G401.6 (cell line): ENCODE results near the gene SLC22A5.

Experiments used
- FAIRE-seq: peaks from 2 replicates; lab custom pipeline; 2012; peaks lifted over from hg19 to GRCh38; lab: Jason Lieb, UNC

The SLC22A5 gene

DNA sequence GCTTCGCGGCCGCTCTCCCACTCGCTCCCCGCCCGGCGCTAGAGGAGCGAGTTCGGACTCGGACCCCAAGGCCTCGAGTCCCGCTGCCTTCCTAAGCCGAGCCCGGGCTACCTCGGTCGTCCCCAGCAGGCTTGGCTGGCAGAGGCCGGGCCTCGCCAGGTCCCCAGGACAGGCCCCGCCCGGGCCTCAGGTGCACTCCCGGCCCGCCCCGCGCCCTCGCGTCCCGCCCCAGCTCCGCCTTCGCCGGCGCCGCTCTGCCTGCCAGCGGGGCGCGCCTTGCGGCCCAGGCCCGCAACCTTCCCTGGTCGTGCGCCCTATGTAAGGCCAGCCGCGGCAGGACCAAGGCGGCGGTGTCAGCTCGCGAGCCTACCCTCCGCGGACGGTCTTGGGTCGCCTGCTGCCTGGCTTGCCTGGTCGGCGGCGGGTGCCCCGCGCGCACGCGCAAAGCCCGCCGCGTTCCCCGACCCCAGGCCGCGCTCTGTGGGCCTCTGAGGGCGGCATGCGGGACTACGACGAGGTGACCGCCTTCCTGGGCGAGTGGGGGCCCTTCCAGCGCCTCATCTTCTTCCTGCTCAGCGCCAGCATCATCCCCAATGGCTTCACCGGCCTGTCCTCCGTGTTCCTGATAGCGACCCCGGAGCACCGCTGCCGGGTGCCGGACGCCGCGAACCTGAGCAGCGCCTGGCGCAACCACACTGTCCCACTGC is at the start of gene SLC22A5:
Gene SLC22A5, plus strand, starts transcription at position 237 of the 707 bp plus-strand sequence. Its CDS starts 263 bp downstream, at position 500.
- no peak for FAIRE-seq

- no peak for FAIRE-seq
Observed at GRCh38 chr5:132319975-132320374, 49.5 kb upstream of the SLC22A5 start.

GRCh38 chr5:132321109-132321721 is 48.3 kb upstream of the SLC22A5 start:
- no peak for FAIRE-seq

GRCh38 chr5:132322266-132322665 is 47.2 kb upstream of the SLC22A5 start:
- no peak for FAIRE-seq

- FAIRE-seq, result no peak
Observed at GRCh38 chr5:132323202-132323601, 46.3 kb upstream of the SLC22A5 start.

DNA sequence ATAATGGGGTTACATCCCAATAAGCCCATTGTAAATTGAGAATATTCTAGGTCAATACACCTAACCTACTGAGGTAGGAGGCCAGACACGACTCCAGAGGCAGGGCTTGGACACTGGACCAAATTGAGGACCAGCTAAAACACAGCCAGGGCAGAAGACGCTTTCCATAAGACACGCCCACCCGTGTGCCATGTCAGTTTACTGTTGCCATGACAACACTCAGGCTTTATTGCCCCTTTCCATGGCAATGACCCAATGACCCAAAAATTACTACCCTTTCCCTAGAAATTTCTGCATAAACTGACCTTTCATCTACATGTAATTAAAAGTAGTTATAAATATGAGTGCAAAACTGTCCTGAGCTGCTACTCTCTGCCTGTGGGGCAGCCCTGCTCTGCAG is 43.8 kb upstream of the SLC22A5 start:
- no peak for FAIRE-seq

DNA sequence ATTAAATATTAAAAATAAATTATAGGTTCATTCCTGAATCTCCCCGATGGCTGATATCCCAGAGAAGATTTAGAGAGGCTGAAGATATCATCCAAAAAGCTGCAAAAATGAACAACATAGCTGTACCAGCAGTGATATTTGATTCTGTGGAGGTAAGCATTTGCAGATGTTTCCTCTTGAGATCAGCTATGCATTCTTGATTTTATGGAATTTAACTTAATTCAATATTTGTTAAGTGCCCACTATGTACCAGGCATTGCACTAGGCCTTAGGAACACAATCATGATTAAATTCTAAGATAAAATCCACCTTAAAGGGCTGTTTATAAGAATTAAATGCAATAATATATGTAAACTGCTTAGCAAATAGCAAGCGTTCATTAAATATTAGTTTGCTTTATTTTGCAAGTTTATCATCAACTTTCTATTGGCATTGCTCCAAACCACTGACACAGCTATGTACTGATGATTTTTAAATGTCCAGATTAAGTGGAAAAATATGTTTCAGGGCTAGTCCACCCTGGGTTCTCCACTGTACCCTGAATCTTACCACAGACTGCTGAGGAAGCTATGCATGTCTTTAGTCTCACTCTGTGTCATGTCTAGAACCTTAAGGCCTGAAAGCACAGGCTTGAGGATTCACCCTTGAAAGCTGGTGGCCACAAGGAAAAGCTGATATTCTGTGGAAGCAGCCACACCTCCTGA is 42.1 kb upstream of the SLC22A5 start:
- FAIRE-seq, result no peak

- FAIRE-seq, result no peak
Observed at GRCh38 chr5:132334812-132335211, 34.7 kb upstream of the SLC22A5 start.

DNA sequence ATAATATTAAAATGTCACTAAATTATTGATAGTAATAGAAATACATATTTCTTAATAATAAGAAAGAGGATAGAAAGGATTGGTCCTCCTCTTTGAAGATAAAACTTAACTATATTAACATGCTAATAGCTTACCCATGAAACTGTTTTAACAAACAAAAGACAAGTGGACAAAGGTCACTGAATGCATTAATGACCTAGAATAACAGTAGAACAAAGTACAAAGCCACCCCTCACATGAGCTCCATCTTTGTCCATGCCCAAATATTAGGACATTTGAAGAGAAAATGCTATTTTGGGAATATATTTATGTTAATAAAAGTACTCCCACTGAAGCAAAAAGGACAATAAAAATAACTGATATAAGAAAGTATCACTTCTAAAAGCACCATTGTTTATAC is 34.1 kb upstream of the SLC22A5 start:
- FAIRE-seq, result no peak

DNA sequence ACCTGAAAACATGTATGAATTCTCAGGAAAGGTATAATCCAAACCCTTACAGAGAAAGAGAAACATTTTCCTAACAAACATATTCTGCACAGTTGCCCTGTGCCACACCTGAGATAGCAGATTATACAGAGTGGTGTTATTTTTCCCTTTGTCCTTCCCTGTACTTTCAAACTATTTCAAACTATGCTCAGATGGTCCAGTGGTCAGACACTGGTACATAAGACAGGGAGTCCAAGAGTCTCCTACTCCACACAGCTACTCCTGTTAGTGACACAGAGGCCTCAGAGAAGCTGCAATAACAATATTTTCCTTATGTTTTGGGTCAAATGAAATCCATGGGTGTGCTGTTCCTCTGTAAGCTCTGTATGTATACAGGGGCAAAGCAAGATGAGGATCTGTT is 30.0 kb upstream of the SLC22A5 start:
- FAIRE-seq, result no peak

DNA sequence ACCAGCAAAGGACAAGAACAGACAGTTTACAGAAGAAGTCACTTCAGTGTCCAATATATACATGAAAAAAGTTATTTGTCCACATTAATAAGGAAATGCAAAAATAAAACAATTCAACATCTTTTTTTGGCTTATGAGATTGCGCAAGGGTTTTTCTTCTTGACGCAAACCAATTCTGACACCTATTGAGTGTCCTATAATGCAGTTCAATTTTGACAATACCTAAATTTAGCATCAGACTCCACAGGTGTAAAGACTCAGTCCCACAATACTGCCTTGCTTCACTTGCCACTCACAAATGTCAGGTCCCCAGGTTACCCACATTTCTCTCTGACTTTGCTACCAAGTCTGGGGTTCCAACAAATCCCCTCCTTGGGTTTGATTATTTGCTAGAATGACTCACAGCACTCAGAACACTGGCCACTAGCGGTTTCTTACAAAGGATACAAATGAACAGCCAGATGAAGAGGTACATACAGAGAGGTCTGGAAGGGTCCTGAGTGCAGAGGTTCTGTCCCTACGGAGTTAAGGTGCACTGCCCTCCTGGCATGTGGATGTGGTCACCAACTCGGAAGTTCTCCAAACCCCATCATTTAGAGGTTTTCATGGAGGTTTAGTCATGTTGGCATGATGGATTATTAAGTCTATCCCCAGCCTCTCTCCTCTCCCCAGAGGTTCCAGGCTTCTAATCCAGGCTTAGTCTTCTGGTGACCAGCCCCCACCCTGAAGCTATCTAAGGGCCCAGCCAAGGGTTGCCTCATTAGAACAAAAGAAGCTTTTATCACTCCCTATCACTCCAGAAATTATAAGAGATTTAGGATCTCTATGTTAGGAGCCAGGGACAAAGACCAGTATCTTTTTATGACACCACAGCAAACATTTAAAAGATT is 27.0 kb upstream of the SLC22A5 start:
- no peak for FAIRE-seq

DNA sequence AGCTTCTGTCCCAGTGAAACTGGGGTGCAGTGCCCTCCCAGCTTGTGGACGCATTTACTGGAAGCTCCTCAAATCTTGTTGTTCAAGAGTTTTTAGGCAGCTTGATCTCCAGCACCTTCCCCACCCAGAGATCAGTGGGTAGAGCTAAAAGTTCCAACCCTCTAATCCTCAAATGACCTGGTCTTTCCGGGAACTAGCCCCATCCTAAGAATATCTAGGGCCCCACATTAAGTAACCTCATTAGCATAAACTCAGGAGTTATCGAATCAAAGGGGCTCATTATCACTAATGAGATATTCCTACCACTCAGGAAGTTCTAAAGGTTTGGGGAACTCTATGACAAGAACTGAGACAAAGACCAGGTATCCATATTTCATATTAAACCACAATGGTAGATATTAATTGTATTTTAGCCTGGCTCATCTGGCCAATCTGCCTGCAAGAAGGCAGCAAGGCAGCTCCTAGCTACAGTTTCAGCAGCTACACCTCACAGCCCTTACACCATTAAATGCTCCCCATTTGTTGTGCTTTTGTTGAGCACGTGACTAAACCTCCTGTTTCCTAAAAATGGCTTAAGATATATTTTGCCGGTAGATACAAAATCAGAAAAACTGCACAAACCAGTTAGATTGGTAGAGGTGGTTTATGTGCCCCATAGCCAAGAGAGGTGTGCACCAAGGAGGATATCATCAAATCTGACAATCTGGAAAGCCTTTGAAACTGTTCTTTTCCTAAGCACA is 24.6 kb upstream of the SLC22A5 start:
- no peak for FAIRE-seq

- FAIRE-seq, result no peak
Observed at GRCh38 chr5:132353486-132353995, 16.0 kb upstream of the SLC22A5 start.

DNA sequence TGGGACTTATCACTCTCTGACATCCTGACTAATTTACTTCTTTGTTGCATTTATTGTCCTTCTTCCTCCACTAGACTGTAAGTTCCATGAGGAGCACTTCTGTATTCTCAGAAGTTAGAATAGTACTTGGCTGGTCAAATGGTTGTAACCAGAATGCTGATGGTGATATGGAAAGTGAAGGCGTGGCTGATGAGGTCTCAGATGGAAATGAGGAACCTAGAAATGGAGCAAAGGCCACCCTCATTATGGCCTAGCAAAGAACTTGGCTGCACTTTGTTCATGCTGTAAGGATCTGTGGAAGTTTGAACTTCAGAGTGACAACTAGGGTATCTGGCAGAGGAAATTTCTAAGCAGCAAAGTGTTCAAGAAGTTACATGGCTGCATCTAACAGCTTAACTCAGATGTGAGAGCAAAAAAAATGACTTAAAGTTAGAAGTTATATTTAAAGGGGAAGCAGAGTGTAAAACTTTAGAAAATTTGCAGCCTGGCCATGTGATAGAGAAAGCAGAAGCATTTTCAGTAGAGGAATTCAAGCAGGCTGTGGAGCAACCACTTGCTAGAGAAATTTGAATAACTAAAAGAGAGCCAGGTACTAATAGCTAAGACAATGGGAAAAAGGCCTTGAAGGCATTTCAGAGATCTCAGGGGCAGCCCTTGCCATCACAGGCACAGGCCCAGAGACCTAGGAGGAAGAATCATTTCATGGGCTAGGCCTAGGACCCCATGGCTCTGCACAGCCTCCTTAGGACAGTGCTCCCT is 14.9 kb upstream of the SLC22A5 start:
- FAIRE-seq, result no peak

GRCh38 chr5:132355140-132355765 is 14.3 kb upstream of the SLC22A5 start:
- FAIRE-seq, result no peak

DNA sequence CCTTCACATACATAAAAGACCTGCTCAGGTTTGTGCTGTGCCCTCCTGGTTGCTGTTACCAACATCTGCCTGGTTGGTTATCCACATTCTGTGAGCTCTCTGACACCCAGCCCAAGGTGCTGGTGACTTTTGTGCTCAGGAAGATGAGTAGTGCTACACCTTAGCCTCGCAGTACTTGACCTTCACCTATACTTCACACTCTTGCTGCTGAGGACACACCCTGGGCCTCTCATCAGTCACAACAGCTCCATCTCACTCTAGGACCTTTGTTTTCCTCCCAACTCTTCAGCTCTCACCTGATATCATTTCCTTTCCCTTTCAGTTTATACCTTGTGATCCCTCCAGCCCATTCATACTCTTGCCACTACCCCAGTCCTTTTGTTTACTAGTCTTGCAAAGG is 10.7 kb upstream of the SLC22A5 start:
- no peak for FAIRE-seq

- FAIRE-seq, result no peak
Observed at GRCh38 chr5:132362086-132362485, 7.4 kb upstream of the SLC22A5 start.

DNA sequence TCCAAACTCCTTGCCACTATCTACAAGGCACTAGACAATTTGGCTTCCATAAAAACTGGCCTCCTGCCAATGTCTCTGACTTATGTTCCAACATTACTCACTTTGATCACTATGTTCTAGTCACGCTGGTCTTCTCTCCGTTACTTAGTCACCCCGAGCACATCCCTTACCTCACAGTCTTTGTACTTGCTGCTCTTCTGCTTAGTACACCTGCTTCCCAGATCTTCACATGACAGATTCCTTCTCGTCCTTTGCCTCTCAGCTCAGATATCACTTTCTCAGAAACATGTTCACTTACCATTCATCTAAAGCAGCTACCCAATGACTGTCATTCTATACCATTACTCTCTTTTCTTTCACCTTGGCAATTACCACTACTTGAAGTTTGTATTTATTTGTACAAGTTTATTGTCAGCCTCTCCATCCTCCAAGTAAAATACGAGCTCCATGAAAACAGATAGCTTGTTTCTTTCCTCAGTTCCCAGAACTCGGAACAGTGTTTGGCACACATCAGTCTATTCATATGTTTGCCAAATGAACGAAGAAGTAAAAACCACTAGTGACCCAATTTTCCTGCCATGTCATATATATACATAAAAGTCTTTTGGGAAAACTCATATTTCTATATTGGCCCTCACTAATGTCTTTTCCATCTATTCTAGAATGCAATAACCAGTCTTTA is 5.9 kb upstream of the SLC22A5 start:
- FAIRE-seq, result no peak

GRCh38 chr5:132364319-132364718 is 5.2 kb upstream of the SLC22A5 start:
- FAIRE-seq, result no peak

DNA sequence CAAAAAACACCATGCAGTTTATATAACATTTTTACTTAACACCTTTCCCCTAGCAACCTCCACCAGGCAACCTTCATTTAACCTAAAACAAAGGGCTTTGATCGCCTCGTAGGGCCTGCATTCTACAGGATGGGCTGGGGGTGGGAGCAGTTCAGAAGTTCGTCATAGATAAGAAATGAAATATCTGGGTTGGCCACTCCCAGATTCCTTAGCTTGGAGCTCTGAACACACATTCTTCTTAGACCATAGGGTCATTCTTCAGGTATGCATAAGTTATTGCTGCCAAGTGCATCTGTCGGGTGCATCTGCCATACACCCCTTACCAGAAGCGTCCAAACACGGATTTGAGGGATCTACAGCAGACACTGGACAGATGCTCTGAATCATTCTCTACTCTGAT is 4.3 kb upstream of the SLC22A5 start:
- FAIRE-seq, result no peak
